T1000 (cell line): Measurements from ENCODE around the gene DTNA.
"Not testable (repeated sequence)": the region's sequence is repeated elsewhere in the genome, so short reads cannot be mapped to it uniquely, and the experiment has no call there.

Source experiments
- DNase-seq: peaks from one replicate; lab custom pipeline; 2025; ENCODE audit warnings: mixed read lengths; lab: John Stamatoyannopoulos, UW

Gene DTNA

GRCh38 chr18:34904994-34905393 is 194.9 kb downstream of the DTNA start:
- DNase-seq = no peak

DNA sequence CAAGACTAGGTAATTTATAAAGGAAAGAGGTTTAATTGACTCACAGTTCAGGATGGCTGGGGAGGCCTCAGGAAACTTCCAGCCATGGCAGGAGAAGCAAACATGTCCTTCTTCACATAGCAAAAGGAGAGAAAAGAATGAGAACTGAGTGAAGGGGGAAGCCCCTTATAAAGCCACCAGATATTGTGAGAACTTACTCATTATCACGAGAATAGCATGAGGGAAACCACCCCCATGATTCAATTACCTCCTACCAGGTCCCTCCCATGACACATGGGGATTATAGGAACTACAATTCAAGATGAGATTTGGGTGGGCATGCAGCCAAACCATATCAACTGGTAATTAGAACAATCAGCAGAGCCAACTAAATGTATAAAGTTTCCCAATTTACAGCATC is 196.9 kb downstream of the DTNA start:
- not testable (repeated sequence) for DNase-seq

GRCh38 chr18:34909637-34910364 is 199.7 kb downstream of the DTNA start:
- no peak for DNase-seq

- no peak for DNase-seq
Measured at GRCh38 chr18:34911081-34911480, 201.0 kb downstream of the DTNA start.

GRCh38 chr18:34911661-34912384 is 201.7 kb downstream of the DTNA start:
- DNase-seq = peak; percentile 5

- no peak for DNase-seq
Measured at GRCh38 chr18:34913837-34914661, 204.0 kb downstream of the DTNA start.

DNA sequence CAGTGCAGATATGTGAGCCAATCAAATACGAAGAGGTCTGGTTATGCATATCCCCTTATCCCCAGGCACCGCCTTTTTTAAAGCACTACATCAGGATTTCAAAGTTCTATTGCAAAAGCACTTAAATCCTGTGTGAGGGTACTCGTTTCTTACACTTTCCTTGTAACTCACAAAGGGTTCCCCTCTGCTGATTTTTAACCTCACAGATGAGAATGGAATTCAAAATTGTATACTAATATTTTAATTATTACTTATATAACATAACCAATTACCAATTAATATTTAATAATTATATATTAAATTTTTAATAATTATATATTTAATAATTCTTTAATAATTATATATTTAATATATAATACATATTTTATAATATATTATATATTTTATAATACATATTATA is 204.9 kb downstream of the DTNA start:
- no peak for DNase-seq

- not testable (repeated sequence) for DNase-seq
Measured at GRCh38 chr18:34916539-34916938, 206.4 kb downstream of the DTNA start.

GRCh38 chr18:34918856-34919255 is 208.8 kb downstream of the DTNA start:
- no peak for DNase-seq

- DNase-seq = no peak
Measured at GRCh38 chr18:34921226-34921625, 211.1 kb downstream of the DTNA start.

DNA sequence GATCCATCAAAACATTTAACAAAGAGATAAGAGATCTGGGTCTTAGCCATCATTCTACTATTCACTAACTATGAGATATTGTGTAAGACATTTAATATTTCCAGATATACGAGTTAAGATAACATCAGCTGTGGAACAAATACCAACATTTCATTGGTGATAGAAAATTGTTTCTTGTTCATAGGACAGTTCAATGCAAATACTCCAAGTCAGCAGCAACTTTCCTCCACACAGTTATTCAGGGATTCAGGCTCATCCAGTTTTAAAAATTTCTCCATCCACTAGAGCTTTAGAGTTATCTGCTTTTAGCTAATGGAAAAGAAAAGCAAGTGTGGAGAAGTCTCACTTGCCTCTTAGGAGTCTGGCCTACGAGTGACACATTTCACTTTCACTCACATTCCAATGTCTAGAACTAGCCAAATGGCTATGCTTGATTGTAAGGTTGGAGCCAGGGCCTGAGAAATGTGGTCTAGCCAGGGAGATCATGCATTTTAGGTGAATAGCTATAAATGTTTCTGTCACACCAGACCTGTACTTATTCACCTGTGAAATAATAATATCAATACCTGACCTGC is 211.8 kb downstream of the DTNA start:
- no peak for DNase-seq

- not testable (repeated sequence) for DNase-seq
Measured at GRCh38 chr18:34922594-34922993, 212.5 kb downstream of the DTNA start.

GRCh38 chr18:34923911-34924310 is 213.8 kb downstream of the DTNA start:
- DNase-seq = no peak

- DNase-seq = no peak
Measured at GRCh38 chr18:34926683-34927082, 216.6 kb downstream of the DTNA start.

DNA sequence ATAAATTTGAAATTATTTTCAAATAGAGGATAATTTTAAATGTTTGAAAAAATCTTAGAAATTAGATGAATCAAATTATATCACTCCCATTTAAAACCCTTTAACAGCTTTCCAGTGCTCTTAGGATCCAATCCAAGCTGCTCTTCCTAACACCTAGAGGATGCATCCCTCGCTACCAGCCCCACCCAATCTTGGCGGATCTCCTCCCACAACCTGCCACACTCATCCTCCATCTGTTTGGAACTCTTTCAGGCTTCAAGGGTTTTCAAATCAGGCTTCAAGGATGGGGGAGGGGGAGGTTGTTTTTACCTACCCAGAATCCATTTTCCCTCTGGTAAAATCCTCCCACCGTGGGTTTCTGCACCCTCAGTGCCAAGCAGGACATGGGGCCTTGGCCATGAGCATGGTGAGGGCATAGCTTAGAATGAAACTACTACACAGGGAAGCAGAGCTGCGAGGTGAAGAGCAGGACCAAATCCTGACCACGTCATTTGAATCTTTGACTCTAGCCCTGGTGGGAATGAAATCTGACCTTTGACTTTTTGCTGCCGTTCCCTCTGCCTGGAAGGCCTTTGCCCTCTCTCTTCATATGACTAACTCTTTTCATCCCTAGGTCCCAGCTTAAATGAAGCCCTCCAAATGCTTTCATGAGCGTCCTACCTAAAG is 218.1 kb downstream of the DTNA start:
- no peak for DNase-seq

GRCh38 chr18:34928754-34929335 is 218.7 kb downstream of the DTNA start:
- DNase-seq = no peak

DNA sequence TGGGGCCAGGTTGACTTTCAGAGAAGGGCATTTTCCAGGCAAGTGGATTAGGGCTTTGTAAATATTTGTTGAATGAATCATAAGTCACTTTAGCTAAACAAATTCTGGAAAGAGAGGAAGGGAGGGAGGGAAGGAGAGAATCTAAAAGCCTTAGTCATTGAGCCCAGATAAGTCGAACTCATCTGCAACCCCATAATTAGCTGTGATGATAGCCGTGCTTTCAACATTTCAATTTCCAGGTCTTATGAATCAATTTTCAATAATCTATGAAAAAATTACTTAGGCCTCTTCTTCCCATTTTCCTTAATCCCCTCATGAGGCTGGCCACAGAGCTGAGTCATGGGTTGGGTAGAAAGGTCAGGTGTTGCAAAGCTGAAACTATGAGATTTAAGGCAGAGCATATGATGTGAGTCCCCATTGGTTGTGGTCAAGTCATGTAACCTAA is 219.3 kb downstream of the DTNA start:
- peak; percentile 2 for DNase-seq

DNA sequence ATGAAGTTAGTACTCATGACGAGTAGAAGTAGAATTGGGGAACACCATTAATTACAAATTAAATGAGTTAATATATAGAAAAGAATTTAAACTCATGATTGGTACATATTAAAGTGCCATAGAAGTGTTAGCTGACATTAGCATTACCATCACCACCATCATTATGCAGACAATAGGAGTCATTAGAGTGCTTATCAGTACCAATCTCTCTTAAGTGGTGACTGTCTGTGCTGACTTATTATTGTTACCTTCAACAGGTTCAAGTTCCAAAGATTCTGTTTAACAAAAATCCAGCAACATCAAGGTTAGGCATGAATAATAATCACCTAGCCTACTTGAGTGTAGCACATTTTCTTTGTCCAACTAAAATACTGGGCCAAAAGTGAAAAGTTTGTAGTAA is 222.3 kb downstream of the DTNA start:
- DNase-seq = no peak

DNA sequence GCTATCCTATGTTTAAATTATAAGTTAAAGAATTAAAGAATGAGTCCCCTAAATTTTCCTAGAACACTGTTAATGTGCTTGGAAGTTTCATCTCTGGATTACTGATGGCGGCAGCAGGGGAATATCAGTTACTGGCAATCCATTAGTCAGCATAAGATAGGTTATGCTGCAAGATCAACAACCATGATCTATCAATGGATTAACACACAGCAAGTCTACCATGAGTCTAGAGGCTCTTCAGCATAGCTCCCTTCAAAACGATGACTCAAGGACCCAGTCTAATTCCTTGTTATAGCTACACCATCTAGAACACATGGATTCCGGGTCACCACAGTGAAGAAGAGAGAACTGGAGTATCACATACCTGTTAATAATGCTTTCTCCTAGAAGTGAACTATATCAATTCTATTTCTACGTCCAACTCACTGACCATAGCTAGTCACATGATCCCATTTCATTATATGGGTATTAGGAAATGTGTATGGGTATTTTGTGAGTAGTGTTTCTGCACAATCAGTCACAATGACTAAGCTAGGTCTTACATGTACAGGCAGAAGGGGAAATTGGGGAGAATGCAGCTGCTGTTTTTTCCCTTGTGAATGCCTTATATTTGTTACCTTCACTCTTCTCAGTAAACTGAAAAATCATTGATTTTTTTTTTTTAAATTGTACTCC is 222.8 kb downstream of the DTNA start:
- DNase-seq = no peak

- DNase-seq = no peak
Measured at GRCh38 chr18:34933909-34934661, 224.0 kb downstream of the DTNA start.
